ENCODE measurements around the gene ABHD8. TPM values are rescaled to one million over a fixed set of nuclear protein-coding genes. Genes with fewer than 3 reads are reported as not detected.
A peak's percentile ranks its signal among the peaks of the same experiment; 100 is the strongest.

ABHD8 gene
- total and polyA plus RNA-seq, 5 donors from 2014 or later, result 5.1 to 8.7 (median 6.0) TPM

DNA sequence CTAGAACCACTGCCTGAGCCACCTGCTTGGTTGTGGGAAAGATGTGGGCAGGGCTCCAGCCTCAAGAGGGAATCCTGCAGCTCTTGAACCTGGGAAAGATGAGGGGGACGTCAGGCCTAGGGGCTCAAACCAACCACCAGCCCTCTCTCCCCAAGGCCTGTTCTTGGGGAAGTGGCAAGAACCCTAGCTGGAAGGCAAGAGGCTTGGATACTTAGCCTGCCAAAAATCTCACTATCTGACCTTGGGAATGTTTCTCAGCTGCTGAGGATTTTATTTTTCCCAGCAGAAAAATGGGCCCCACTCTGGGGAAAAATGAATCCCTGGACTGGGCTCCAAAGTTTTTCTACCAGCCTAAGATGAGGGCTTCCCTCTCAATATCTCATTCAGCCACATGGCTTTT is 43.3 kb downstream of the ABHD8 start:
- no peaks in the 10 kb centered on the region for H3K9me3 Mint-ChIP-seq
- peaks cover 15% of the 10 kb centered on the region for H3K27me3 Mint-ChIP-seq
- peaks cover 0 to 14% (median 8%) of the 10 kb centered on the region in 4 donors for H3K4me1 Mint-ChIP-seq
- ATAC-seq (ENCODE audit: low read depth in 2 of 2), result no peak
- H3K27ac Mint-ChIP-seq, result no peak overlapping the region
- no peaks in the 10 kb centered on the region for H3K36me3 Mint-ChIP-seq
- Histone ChIP-seq H3K27me3 (ENCODE audit: control insufficient read depth, insufficient read depth, low read length) (no peaks in the 10 kb centered on the region), H3K4me1 (ENCODE audit: control insufficient read depth, insufficient read depth, low read length, poor library complexity, severe bottlenecking) (peaks cover 5% of the 10 kb centered on the region), H3K9me3 (ENCODE audit: control insufficient read depth in 2 of 2, low read length in 2 of 2) (no peaks in the 10 kb centered on the region), H3K36me3 (ENCODE audit: control insufficient read depth, insufficient read depth, low read length) (no peaks in the 10 kb centered on the region), H3K4me3 (ENCODE audit: low read depth, low read length) (no peak overlapping the region), H3K27ac (ENCODE audit: insufficient read depth, low read length, poor library complexity, severe bottlenecking) (no peak overlapping the region)
- no peak overlapping the region for H3K4me3 Mint-ChIP-seq
- no peak for DNase-seq

DNA sequence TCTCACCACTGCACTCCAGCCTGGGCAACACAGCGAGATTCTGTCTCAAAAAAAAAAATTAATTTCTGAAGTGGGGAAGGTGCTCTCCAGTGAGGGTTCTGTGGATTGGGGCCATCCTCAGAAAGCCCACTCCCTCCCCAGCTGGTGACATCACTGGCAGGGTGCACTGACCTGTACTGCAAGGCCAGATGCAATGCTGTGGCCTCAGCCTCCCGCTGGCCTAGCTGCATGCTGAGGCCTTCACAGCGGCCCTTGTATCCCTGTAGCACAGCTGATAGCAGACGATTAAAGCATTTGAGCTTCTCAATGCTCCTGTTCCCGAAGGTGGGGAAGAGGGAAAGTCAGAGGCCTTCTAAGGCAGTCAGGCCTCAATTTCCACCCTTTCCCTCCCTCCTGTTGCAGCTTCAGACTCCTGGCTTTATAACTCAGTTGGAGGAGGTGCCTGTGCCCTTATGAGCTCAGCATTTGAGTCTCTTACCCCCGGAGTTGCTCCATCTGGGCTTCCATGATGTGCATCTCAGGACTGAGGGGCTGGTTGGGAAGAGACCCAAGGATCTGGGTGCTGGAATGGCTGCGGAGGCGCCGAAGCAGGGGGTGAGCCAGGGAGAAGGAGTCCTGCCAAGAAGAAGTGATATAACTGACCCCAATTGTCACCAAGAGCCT is 44.0 kb downstream of the ABHD8 start:
- Histone ChIP-seq H3K27ac (ENCODE audit: insufficient read depth, low read length, poor library complexity, severe bottlenecking) (no peak overlapping the region), H3K4me1 (ENCODE audit: control insufficient read depth, insufficient read depth, low read length, poor library complexity, severe bottlenecking) (no peaks in the 10 kb centered on the region), H3K4me3 (ENCODE audit: low read depth, low read length) (no peak overlapping the region), H3K36me3 (ENCODE audit: control insufficient read depth, insufficient read depth, low read length) (no peaks in the 10 kb centered on the region), H3K27me3 (ENCODE audit: control insufficient read depth, insufficient read depth, low read length) (no peaks in the 10 kb centered on the region), H3K9me3 (ENCODE audit: control insufficient read depth in 2 of 2, low read length in 2 of 2) (no peaks in the 10 kb centered on the region)
- peaks cover 0 to 8% (median 5%) of the 10 kb centered on the region in 4 donors for H3K4me1 Mint-ChIP-seq
- no peak overlapping the region for H3K27ac Mint-ChIP-seq
- no peaks in the 10 kb centered on the region for H3K36me3 Mint-ChIP-seq
- H3K9me3 Mint-ChIP-seq, result no peaks in the 10 kb centered on the region
- H3K27me3 Mint-ChIP-seq, result peaks cover 15% of the 10 kb centered on the region
- DNase-seq (no peak), ATAC-seq (ENCODE audit: low read depth in 2 of 2) (no peak)
- H3K4me3 Mint-ChIP-seq, result no peak overlapping the region

DNA sequence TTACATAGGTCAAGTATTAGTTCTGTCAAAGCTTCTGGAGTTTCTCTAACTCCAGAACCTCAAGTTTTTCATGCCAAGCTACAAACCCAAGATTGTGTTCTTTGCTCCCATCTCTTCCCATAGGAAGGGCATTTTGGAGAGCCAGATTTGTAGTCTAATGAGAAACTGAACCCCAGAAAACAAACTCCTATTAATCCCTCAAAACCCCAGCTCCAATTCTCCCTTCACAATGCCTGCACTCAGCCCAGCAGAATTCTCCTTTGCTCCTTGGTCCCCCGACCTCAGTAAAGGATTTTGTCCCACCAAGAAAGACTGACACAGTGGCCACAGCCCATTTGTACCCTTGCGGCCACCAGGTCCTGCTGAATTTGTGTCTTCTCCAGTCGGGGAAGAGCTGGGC is 47.1 kb downstream of the ABHD8 start:
- no peaks in the 10 kb centered on the region for H3K9me3 Mint-ChIP-seq
- no peak for ATAC-seq (ENCODE audit: low read depth in 2 of 2)
- no peak overlapping the region for H3K4me3 ChIP-seq (ENCODE audit: low read depth, low read length)

DNA sequence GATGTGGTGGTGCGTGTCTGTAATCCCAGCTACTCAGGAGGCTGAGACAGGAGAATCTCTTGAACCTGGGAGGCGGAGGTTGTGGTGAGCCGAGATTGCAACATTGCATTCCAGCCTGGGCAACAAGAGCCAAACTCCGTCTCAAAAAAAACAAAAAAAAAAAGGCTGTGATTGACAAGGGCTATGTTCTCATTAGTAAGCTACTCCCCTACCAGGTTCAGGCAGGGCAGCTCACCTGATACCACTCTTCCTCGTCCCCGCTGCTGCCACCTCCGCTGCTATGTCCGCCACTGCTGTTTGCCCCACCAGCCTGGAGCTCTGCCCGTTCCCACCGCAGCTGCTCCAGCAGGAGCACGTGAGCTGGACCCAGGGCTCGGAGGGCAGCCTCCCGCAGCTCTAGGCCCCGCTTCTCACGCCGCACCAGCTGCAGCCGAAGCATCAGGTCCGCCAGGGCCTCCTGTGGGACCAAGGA is 48.0 kb downstream of the ABHD8 start:
- no peaks in the 10 kb centered on the region for H3K36me3 ChIP-seq (ENCODE audit: control insufficient read depth, insufficient read depth, low read length)
- H3K36me3 Mint-ChIP-seq, result no peaks in the 10 kb centered on the region
- no peaks in the 10 kb centered on the region for H3K27me3 ChIP-seq (ENCODE audit: control insufficient read depth, insufficient read depth, low read length)
- no peak overlapping the region for H3K4me3 ChIP-seq (ENCODE audit: low read depth, low read length)
- no peaks in the 10 kb centered on the region for H3K4me1 ChIP-seq (ENCODE audit: control insufficient read depth, insufficient read depth, low read length, poor library complexity, severe bottlenecking)
- no peaks in the 10 kb centered on the region for H3K4me1 Mint-ChIP-seq
- peaks cover 9% of the 10 kb centered on the region for H3K27me3 Mint-ChIP-seq
- no peaks in the 10 kb centered on the region for H3K9me3 Mint-ChIP-seq
- ATAC-seq (ENCODE audit: low read depth in 2 of 2) (no peak), DNase-seq (no peak)
- no peak overlapping the region for H3K4me3 Mint-ChIP-seq
- H3K27ac Mint-ChIP-seq, result no peak overlapping the region
- no peak overlapping the region for H3K27ac ChIP-seq (ENCODE audit: insufficient read depth, low read length, poor library complexity, severe bottlenecking)
- no peaks in the 10 kb centered on the region for H3K9me3 ChIP-seq (ENCODE audit: control insufficient read depth in 2 of 2, low read length in 2 of 2)

More for the DNA sequence above, 47.1 kb downstream of the ABHD8 start:
- Mint-ChIP-seq H3K4me1 (peaks cover 0 to 7% (median 4%) of the 10 kb centered on the region in 4 donors), H3K27ac (no peak overlapping the region), H3K27me3 (peaks cover 15% of the 10 kb centered on the region), H3K36me3 (no peaks in the 10 kb centered on the region), H3K4me3 (no peak overlapping the region)
- H3K27ac ChIP-seq (ENCODE audit: insufficient read depth, low read length, poor library complexity, severe bottlenecking), result no peak overlapping the region
- H3K27me3 ChIP-seq (ENCODE audit: control insufficient read depth, insufficient read depth, low read length), result no peaks in the 10 kb centered on the region
- DNase-seq, result no peak
- H3K36me3 ChIP-seq (ENCODE audit: control insufficient read depth, insufficient read depth, low read length), result no peaks in the 10 kb centered on the region
- H3K4me1 ChIP-seq (ENCODE audit: control insufficient read depth, insufficient read depth, low read length, poor library complexity, severe bottlenecking), result no peaks in the 10 kb centered on the region
- H3K9me3 ChIP-seq (ENCODE audit: control insufficient read depth in 2 of 2, low read length in 2 of 2), result no peaks in the 10 kb centered on the region

GRCh38 chr19:17254636-17255035 is 48.6 kb downstream of the ABHD8 start:
- Mint-ChIP-seq H3K27ac (no peak overlapping the region), H3K36me3 (no peaks in the 10 kb centered on the region), H3K27me3 (peaks cover 9% of the 10 kb centered on the region), H3K9me3 (no peaks in the 10 kb centered on the region), H3K4me3 (no peak overlapping the region), H3K4me1 (no peaks in the 10 kb centered on the region)
- no peak overlapping the region for H3K4me3 ChIP-seq (ENCODE audit: low read depth, low read length)
- DNase-seq (no peak), ATAC-seq (ENCODE audit: low read depth in 2 of 2) (no peak)
- H3K36me3 ChIP-seq (ENCODE audit: control insufficient read depth, insufficient read depth, low read length), result no peaks in the 10 kb centered on the region
- no peaks in the 10 kb centered on the region for H3K4me1 ChIP-seq (ENCODE audit: control insufficient read depth, insufficient read depth, low read length, poor library complexity, severe bottlenecking)
- H3K27me3 ChIP-seq (ENCODE audit: control insufficient read depth, insufficient read depth, low read length), result no peaks in the 10 kb centered on the region
- no peak overlapping the region for H3K27ac ChIP-seq (ENCODE audit: insufficient read depth, low read length, poor library complexity, severe bottlenecking)
- no peaks in the 10 kb centered on the region for H3K9me3 ChIP-seq (ENCODE audit: control insufficient read depth in 2 of 2, low read length in 2 of 2)

DNA sequence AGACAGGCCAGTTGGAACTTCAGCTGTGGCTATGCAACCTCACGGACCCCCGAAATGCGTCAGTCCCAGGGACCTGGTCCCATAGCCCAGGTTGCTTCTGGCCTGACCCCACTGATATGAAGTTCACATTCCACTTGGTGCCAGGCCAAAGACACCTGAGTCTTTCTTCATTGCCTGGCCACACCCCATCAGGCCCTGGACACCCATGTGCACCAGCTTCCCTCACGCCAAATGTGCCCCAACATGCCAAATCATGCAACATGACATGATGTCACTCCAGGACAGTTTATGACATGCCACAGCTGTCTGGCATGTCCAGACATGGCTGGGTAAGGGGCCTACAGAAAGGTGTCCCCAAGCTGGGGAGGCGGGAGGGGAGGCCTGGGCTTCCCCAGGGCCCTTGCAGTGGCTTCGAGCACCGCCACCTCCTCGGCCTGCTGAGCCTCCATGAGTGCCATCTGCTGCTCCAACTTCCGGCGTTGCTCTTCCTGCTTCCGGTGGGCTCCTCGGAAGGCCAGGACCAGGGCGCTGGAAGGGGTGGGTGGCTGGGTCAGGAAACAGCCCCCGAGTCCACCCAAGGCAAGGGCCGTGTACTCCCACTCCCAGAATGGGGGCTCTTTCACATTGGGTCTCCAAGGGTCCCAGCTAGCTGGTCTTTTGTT is 53.2 kb downstream of the ABHD8 start:
- H3K27me3 ChIP-seq (ENCODE audit: control insufficient read depth, insufficient read depth, low read length), result no peaks in the 10 kb centered on the region
- peak overlapping the region in 1 of 4 donors; percentile 29 for H3K4me3 Mint-ChIP-seq
- H3K27ac Mint-ChIP-seq, result no peak overlapping the region
- ATAC-seq (ENCODE audit: low read depth in 2 of 2) (no peak), DNase-seq (no peak)
- peaks cover 15% of the 10 kb centered on the region for H3K27me3 Mint-ChIP-seq
- H3K4me3 ChIP-seq (ENCODE audit: low read depth, low read length), result no peak overlapping the region
- H3K27ac ChIP-seq (ENCODE audit: insufficient read depth, low read length, poor library complexity, severe bottlenecking), result no peak overlapping the region
- no peaks in the 10 kb centered on the region for H3K36me3 Mint-ChIP-seq
- no peaks in the 10 kb centered on the region for H3K9me3 ChIP-seq (ENCODE audit: control insufficient read depth in 2 of 2, low read length in 2 of 2)
- peaks cover 14% of the 10 kb centered on the region for H3K4me1 ChIP-seq (ENCODE audit: control insufficient read depth, insufficient read depth, low read length, poor library complexity, severe bottlenecking)
- H3K9me3 Mint-ChIP-seq, result no peaks in the 10 kb centered on the region
- H3K4me1 Mint-ChIP-seq, result peaks cover 0 to 12% (median 1%) of the 10 kb centered on the region in 4 donors
- H3K36me3 ChIP-seq (ENCODE audit: control insufficient read depth, insufficient read depth, low read length), result no peaks in the 10 kb centered on the region

DNA sequence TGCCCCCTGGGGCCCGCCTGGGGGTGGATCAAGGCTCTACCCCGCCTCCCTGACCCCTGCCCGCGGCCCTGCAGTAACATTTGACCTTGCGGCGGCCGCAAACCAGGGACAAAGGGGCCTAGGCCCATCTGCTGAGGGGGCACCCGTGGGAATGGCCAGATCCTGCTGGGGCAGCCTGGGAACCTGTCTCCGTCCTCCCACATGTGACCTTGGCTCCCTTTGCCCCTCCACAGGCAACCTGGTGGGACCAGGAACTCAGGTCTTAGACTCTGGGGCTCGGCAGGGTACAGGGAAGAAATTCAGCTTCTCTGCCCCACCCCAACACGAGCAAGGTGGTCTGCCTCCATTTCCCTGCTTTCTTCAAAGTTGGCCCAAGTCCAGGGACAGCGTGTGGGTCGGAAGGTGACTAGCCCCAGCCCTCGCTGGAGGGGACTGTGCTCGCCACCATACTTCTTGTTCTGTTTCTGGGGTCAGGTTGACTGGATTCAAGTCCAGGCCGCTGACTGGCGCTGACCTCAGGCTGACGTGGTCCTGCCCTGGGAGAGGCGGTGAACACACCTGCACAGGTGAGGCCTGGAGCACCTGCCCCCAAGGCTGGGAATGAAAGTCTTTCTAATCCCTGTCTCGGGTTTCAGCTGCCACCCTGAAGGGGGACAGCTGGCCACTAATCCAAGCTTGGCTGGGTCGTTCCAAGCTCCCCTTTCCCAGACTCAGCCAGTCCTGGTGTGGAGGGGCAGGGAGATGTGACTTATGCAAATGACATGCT is 55.0 kb downstream of the ABHD8 start:
- H3K9me3 ChIP-seq (ENCODE audit: control insufficient read depth in 2 of 2, low read length in 2 of 2), result no peaks in the 10 kb centered on the region
- H3K4me3 ChIP-seq (ENCODE audit: low read depth, low read length), result no peak overlapping the region
- Mint-ChIP-seq H3K4me1 (peaks cover 0 to 12% (median 1%) of the 10 kb centered on the region in 4 donors), H3K36me3 (no peaks in the 10 kb centered on the region), H3K27ac (no peak overlapping the region), H3K27me3 (peaks cover 27% of the 10 kb centered on the region), H3K9me3 (no peaks in the 10 kb centered on the region), H3K4me3 (no peak overlapping the region)
- DNase-seq (no peak), ATAC-seq (ENCODE audit: low read depth in 2 of 2) (no peak)
- no peak overlapping the region for H3K27ac ChIP-seq (ENCODE audit: insufficient read depth, low read length, poor library complexity, severe bottlenecking)
- peaks cover 19% of the 10 kb centered on the region for H3K4me1 ChIP-seq (ENCODE audit: control insufficient read depth, insufficient read depth, low read length, poor library complexity, severe bottlenecking)
- H3K36me3 ChIP-seq (ENCODE audit: control insufficient read depth, insufficient read depth, low read length), result no peaks in the 10 kb centered on the region
- H3K27me3 ChIP-seq (ENCODE audit: control insufficient read depth, insufficient read depth, low read length), result no peaks in the 10 kb centered on the region

All from CD4-positive, CD25-positive, alpha-beta regulatory T cell (primary cell).